UCSD-AML1 (cell line): ENCODE data around the gene UBR3.
A peak's percentile ranks its signal among the peaks of the same experiment; 100 is the strongest.

ENCODE experiments used
- DNase-seq: peaks from one replicate; lab custom pipeline; 2025; ENCODE audit not compliant: unreplicated experiment; lab: John Stamatoyannopoulos, UW

UBR3 gene

DNA sequence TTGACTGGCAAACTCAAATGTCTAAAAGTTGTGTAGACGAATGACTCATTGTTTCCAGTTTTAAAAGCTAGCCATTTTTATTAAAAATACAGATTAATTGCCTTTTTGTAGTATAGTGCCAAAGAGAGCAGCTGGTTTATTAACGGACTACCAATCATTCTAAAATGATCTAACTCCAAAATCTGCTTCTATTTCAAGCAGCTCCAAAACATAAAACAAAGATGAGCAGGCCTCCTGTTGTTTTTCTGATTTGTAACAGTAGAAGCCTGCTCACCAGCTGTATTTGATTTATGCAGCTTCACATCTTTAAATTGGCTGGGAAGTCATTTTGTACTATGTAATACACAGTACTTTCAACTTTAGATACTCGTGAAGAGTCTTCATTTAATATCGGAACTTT, 171.8 kb downstream of the UBR3 start:
- no peak for DNase-seq

- DNase-seq, result no peak
Observed at GRCh38 chr2:170002096-170002495, 174.8 kb downstream of the UBR3 start.

DNA sequence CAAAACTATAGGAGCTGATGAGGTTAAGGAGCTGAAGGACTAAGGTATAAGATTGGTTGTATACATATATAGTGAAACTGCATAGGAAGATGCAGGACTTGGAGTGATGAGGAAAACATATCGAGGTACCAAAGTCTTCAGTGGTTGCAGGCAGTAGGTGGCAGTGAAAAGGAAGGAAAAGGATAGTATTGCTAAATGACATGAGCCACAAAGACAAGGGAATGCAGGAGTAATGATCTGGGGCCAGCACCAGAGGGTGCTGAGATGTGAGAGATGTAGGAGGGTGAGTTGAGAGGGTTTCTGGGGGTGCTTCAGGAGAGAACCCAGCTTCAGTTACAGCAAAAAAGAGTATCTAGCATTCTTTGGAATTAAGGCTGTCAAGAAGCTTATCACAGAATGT, 178.4 kb downstream of the UBR3 start:
- peak; percentile 14 for DNase-seq

GRCh38 chr2:170006587-170007325, 179.5 kb downstream of the UBR3 start:
- DNase-seq, result no peak

DNA sequence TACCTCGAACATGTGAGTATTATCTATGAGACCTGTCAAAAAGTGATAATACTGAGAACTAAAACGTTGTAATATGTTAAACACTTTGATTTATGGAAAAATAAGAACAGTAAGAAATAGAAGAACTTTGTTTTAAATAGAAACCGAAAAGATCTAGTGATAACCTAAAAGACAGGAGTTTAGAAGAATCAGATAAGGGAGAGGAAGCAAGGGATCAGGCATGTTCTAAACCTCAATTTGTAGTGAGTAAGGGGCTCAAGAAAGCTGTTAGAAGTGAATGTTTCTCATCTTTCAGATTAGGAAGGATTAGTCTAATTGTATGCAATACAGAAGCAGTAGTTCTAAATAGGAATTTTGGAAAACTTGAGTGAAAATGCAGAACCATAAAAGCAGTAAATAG, 182.0 kb downstream of the UBR3 start:
- no peak for DNase-seq

DNA sequence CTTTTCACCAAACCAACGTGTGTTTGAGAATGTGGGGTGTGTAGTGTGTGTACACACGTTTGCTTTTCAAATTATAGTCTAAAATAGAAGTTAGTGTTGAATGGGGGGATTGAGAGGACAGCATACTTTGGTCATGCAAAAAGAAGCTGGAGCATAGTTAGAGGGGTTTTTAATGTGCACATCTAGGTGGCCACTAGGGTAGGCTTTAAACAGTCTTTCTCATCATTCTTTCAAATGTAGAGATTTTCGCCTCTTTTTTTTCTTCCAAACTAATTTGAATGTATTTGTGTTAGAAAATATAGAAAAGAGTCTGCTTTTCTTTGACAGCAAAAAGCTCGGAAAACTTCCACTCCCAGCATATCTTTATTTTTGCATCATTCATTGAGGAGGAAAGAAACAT, 185.5 kb downstream of the UBR3 start:
- no peak for DNase-seq

GRCh38 chr2:170013802-170014551, 186.7 kb downstream of the UBR3 start:
- peak; percentile 22 for DNase-seq

- DNase-seq, result no peak
Observed at GRCh38 chr2:170014769-170015168, 187.5 kb downstream of the UBR3 start.

DNA sequence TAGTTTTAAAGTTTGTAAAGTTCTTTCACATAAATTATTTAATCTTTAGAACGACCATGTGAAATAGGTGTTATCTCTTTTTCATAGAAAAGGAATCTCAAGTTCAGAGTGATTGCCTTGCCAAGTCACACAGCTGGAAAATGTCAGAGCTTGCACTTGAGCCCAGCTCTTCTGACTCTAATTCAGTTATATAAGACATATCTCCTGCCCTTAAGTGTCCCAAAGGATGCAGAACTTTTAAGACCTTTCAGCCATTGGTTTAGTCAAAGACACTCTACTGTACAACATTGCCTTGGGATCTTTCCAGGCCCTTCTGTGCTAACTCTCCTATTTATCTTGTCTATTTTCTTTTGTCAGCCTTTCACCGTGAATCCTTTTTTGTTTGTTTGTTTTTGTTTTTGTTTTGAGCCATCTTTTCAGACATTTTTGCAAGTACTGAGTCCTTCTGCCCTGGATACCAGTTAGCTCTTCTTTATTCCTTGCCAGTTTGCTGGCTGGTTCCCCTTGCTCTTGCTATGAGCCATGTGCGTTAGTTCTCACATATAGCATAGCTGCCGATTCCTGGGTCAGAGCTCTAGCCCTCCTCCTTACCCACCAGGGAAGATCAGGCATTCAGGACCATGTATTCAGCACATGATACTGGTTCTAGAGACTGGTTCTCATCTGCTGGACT, 190.7 kb downstream of the UBR3 start:
- no peak for DNase-seq

DNA sequence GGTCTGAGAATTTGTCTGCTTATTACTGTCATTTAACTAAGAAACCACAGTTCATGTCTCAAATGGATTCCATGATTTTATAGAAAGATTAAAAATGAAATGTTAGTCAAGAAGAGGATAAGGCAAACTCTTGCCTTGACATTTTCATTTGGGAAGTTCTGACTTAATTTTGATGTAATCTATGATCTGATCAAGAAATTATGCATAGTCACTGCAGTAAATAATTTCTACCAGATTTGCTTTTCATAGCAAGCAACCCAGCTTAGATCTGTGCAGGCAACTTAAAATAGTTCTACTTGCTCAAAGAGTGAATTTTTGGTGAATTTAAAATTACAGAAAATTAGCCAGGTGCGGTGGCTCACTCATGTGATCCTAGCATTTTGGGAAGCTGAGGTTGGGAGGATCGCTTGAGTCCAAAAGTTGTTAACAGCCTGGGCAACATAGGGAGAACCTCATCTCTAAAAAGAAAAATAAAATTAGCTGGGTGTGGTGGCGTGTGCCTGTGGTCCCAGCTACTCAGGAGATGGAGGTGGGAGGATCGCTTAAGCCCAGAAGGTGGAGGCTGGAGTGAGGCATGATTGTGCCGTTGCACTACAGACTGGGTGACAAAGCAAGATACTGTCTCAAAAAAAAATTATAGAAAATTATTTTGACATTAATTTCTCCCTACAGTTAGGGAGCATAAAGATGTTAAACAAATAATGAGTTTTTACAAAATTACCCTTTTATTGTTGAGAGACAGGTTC, 192.0 kb downstream of the UBR3 start:
- DNase-seq, result no peak

- no peak for DNase-seq
Observed at GRCh38 chr2:170020777-170021176, 193.5 kb downstream of the UBR3 start.

DNA sequence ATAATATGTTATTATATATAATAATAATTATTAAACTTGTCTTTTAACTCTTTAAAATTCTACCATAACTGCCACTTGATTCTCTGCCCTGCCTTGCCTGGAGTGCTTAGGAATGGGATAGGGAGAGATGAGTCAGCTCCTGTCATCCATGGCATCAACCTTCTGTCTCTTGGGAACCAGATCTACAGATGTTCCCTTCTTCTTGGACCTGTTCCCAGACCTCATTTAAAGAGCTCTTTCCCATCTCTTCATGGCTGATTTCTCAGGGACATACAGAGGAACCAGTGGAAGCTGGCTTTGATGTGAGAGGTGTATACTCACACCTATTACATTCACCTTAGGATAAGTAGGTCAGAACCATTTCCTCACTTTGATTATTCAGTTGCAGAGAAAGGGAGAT, 195.4 kb downstream of the UBR3 start:
- DNase-seq, result no peak

- no peak for DNase-seq
Observed at GRCh38 chr2:170024721-170025120, 197.5 kb downstream of the UBR3 start.

GRCh38 chr2:170025223-170025622, 198.0 kb downstream of the UBR3 start:
- no peak for DNase-seq

DNA sequence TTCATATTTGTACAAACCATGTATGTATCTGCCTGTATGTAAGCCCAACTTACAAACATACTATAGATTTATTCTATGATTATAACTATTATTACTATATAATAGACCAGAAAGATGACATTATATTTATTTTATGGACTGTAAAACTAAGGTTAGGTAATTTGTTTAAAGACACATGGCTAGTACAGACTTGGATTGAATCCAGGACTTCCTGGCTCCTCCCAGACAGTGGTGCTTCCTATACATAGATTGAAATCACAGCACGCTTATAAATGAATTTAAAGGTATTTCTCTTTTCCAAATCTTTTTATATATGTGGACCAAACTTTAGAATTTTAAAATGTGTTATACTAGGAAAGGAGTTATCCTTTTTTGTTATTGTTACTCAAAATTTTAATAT, 199.1 kb downstream of the UBR3 start:
- no peak for DNase-seq

- DNase-seq, result no peak
Observed at GRCh38 chr2:170029551-170029950, 202.3 kb downstream of the UBR3 start.

- no peak for DNase-seq
Observed at GRCh38 chr2:170030040-170030439, 202.8 kb downstream of the UBR3 start.

DNA sequence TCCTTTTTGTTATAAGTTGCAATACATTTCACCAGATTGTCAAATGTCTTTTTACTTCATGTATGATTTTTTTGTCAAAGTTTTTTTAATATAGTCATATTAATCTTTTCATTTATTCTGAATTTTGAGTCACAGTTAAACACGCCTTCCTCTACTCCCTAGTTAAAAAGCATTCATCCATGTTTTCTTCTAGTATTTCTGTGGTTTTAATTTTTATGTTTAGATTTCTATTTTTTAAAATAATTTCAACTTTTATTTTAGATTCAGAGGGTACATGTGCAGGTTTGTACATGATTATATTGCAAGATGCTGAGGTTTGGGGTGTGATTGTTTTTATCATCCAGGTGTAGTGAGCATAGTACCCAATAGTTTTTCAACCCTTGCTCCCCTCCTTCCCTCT, 204.0 kb downstream of the UBR3 start:
- DNase-seq, result no peak

DNA sequence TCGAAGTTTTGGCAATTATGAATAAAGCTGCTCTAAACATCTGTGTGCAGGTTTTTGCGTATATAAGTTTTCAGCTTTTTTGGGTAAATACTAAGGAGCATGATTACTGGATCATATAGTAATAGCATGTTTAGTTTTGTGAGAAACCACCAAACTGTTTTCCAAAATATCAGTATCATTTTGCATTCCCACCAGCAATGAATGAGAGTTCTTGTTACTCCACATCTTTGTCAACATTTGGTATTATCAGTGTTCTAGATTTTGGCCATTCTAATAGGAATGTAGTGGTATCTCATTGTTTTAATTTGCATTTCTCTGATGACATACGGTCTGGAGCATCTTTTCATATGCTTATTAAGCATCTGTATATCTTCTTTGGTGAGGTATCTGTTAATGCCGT, 207.3 kb downstream of the UBR3 start:
- no peak for DNase-seq

DNA sequence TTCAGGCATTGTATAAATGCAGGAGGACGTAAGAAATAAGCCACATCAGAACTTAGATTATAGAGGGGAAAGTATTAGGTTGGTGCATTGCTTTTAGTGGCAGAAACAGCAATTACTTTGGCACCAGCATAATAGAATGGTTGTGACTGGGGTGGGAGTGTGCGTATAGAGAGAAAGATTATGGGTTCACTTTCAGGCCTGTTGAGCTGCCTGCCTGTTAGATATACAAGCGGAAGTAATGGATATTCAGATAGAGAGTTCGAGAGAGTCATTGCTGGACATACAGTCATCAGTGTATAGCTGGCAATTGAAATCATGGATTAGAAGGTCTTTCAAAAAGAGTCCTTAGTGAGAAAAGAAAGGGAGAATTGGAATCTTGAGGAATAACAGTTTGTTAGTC, 211.5 kb downstream of the UBR3 start:
- no peak for DNase-seq

- no peak for DNase-seq
Observed at GRCh38 chr2:170039401-170040172, 212.3 kb downstream of the UBR3 start.
